GM12878 (cell line): Measurements from ENCODE around the gene MYRF. TPM values are rescaled to one million over a fixed set of nuclear protein-coding genes. Genes with fewer than 3 reads are reported as not detected.

Source experiments
- CHD4 ChIP-seq: fragments of 200-600 bp; sonication (generic); IDR thresholded peaks from 2 replicates; pipeline ENCODE4 v1.6.1; 2016; ENCODE audit warnings: mild to moderate bottlenecking
- HCFC1 ChIP-seq: fragments of 150-350 bp; IDR thresholded peaks from 2 replicates; pipeline ENCODE4 v1.6.1; 2014; ENCODE audit warnings: low read length
- MEF2B ChIP-seq: fragments of 450-650 bp; IDR thresholded peaks from 2 replicates; pipeline ENCODE4 v1.6.1; 2018; ENCODE audit warnings: mild to moderate bottlenecking, moderate library complexity; ENCODE audit not compliant: partially characterized antibody, poor library complexity, severe bottlenecking
- NR2C1 ChIP-seq: fragments of 450-650 bp; IDR thresholded peaks from 2 replicates; pipeline ENCODE4 v1.6.1; 2017; ENCODE audit warnings: antibody characterized with exemption, mild to moderate bottlenecking, moderate library complexity
- NR2C2 ChIP-seq: IDR thresholded peaks from 2 replicates; pipeline ENCODE4 v1.6.1; 2011; ENCODE audit warnings: borderline replicate concordance, low read depth; ENCODE audit not compliant: control insufficient read depth, insufficient read length
- NR2F1 ChIP-seq: fragments of 450-650 bp; conservative IDR thresholded peaks from 2 replicates; pipeline ENCODE4 v1.6.1; 2017; ENCODE audit warnings: mild to moderate bottlenecking
- RCOR1 ChIP-seq: conservative IDR thresholded peaks from 2 replicates; pipeline ENCODE4 v1.6.1; 2012; ENCODE audit warnings: low read depth, low read length, improper control_type of control experiment
- RELA ChIP-seq: fragments of 450-650 bp; IDR thresholded peaks from 2 replicates; pipeline ENCODE4 v1.8.0; 2014; ENCODE audit warnings: borderline replicate concordance; ENCODE audit not compliant: partially characterized antibody
- SREBF1 ChIP-seq: IDR thresholded peaks from 2 replicates; pipeline ENCODE4 v1.6.1; 2012; ENCODE audit warnings: mild to moderate bottlenecking, low read length
- WRNIP1 ChIP-seq: IDR thresholded peaks from 2 replicates; pipeline ENCODE4 v1.6.1; 2011; ENCODE audit warnings: low read depth, low read length, improper control_type of control experiment, borderline replicate concordance
- polyA plus RNA-seq, 11 experiments: library from polyadenylated mRNA; depleted of rRNA in 4 of 11; unstranded in 6 of 11; stranded (reverse) in 5 of 11; fragments of >200 nt; fragmentation: Nextera tagmentation in 4 of 11; fragmentation: Illumina TruSeq in 1 of 11; extraction: Ambion mirVana in 4 of 11; extraction: Trizol in 1 of 11; gene quantifications; 1 replicate in 1 of 11; 2 replicates in 10 of 11; pipeline versions ENCODE4 v1.2.1 to v1.2.3, GENCODE V29; 2011 to 2016; ENCODE audit warnings: inconsistent platforms in 2 of 11, missing spikeins in 2 of 11, low read depth in 1 of 11
- total RNA-seq, 4 experiments: library from RNA; depleted of rRNA in 3 of 4; stranded (reverse); fragments of >200 nt in 3 of 4; fragmentation: Illumina TruSeq in 1 of 4; extraction: Trizol in 1 of 4; gene quantifications; 2 replicates each; pipeline versions ENCODE4 v1.2.1 to v1.2.3, GENCODE V29; 2013 to 2021
- TF ChIP-seq, protein P1 (sequence below): fragments of 450-650 bp; IDR thresholded peaks from 2 replicates; pipeline ENCODE4 v1.6.1; 2018; ENCODE audit warnings: mild to moderate bottlenecking, low read depth, moderate library complexity; ENCODE audit not compliant: partially characterized antibody
- TF ChIP-seq, protein P2 (sequence below): fragments of 450-650 bp; IDR thresholded peaks from 2 replicates; pipeline ENCODE4 v1.6.1; 2016; ENCODE audit warnings: mild to moderate bottlenecking, moderate library complexity, borderline replicate concordance
- TF ChIP-seq, protein P3 (sequence below): fragments of 450-650 bp; IDR thresholded peaks from 2 replicates; pipeline ENCODE4 v1.6.1; 2017; ENCODE audit warnings: mild to moderate bottlenecking, low read depth, inconsistent platforms; ENCODE audit not compliant: poor library complexity, severe bottlenecking
- TF ChIP-seq, protein P4 (sequence below): fragments of 150-350 bp; IDR thresholded peaks from 2 replicates; pipeline ENCODE4 v1.6.1; 2016; ENCODE audit warnings: low read depth, low read length
- TF ChIP-seq, protein P5 (sequence below): fragments of 450-650 bp; IDR thresholded peaks from 2 replicates; pipeline ENCODE4 v1.6.1; 2017; ENCODE audit warnings: borderline replicate concordance

Gene MYRF
- total and polyA plus RNA-seq, 10 of the 15 experiments (the other 5 are each of a cell fraction or from before 2014, with no cell fraction given) = 0.27 to 15.6 (median 0.89) TPM

DNA sequence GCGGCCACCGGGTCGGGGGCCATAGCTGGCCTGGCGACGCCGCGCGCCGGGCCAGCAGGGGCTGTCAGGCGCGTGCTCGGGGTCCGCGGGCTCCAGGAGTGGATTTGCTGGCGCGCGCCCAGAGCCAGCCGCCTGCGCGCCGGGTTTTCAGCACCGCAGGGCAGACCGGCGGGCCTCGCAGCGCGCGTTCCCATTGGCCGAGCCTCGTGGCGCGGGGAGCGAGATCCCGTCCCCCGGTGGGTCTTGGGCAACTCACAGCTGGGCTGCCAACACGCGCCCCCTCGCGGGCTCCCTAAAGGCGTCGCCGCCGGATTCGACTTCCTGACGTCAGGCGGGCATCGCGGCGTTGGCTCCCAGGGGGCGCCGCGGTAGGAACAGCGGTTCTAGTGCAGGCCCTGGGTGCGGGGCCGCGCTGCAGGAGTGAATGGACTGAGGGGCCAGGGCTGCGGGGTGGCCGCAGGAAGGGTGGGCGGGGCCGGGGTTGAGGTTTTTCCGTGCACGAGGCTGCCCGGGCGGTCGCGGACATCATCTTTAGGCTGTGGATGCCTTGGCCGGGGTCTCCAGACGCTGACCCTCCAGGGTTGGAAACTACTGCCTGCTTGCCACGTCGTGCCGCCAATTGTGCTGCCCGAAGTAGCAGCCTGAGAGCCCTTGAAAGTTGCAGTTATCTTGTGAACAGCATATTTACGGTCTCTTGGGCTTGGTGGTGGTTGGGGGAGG is 64.5 kb downstream of the MYRF start, which contains the start of gene FADS1 (continued):
- TF ChIP-seq, protein P1, sequence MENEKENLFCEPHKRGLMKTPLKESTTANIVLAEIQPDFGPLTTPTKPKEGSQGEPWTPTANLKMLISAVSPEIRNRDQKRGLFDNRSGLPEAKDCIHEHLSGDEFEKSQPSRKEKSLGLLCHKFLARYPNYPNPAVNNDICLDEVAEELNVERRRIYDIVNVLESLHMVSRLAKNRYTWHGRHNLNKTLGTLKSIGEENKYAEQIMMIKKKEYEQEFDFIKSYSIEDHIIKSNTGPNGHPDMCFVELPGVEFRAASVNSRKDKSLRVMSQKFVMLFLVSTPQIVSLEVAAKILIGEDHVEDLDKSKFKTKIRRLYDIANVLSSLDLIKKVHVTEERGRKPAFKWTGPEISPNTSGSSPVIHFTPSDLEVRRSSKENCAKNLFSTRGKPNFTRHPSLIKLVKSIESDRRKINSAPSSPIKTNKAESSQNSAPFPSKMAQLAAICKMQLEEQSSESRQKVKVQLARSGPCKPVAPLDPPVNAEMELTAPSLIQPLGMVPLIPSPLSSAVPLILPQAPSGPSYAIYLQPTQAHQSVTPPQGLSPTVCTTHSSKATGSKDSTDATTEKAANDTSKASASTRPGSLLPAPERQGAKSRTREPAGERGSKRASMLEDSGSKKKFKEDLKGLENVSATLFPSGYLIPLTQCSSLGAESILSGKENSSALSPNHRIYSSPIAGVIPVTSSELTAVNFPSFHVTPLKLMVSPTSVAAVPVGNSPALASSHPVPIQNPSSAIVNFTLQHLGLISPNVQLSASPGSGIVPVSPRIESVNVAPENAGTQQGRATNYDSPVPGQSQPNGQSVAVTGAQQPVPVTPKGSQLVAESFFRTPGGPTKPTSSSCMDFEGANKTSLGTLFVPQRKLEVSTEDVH = no peak
- no peak for TF ChIP-seq WRNIP1
- TF ChIP-seq HCFC1 = no peak
- TF ChIP-seq CHD4 = no peak
- TF ChIP-seq NR2F1 = peak; percentile 58; the same call in 1 of the 2 replicates
- TF ChIP-seq, protein P2, sequence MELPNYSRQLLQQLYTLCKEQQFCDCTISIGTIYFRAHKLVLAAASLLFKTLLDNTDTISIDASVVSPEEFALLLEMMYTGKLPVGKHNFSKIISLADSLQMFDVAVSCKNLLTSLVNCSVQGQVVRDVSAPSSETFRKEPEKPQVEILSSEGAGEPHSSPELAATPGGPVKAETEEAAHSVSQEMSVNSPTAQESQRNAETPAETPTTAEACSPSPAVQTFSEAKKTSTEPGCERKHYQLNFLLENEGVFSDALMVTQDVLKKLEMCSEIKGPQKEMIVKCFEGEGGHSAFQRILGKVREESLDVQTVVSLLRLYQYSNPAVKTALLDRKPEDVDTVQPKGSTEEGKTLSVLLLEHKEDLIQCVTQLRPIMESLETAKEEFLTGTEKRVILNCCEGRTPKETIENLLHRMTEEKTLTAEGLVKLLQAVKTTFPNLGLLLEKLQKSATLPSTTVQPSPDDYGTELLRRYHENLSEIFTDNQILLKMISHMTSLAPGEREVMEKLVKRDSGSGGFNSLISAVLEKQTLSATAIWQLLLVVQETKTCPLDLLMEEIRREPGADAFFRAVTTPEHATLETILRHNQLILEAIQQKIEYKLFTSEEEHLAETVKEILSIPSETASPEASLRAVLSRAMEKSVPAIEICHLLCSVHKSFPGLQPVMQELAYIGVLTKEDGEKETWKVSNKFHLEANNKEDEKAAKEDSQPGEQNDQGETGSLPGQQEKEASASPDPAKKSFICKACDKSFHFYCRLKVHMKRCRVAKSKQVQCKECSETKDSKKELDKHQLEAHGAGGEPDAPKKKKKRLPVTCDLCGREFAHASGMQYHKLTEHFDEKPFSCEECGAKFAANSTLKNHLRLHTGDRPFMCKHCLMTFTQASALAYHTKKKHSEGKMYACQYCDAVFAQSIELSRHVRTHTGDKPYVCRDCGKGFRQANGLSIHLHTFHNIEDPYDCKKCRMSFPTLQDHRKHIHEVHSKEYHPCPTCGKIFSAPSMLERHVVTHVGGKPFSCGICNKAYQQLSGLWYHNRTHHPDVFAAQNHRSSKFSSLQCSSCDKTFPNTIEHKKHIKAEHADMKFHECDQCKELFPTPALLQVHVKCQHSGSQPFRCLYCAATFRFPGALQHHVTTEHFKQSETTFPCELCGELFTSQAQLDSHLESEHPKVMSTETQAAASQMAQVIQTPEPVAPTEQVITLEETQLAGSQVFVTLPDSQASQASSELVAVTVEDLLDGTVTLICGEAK = no peak
- TF ChIP-seq, protein P3, sequence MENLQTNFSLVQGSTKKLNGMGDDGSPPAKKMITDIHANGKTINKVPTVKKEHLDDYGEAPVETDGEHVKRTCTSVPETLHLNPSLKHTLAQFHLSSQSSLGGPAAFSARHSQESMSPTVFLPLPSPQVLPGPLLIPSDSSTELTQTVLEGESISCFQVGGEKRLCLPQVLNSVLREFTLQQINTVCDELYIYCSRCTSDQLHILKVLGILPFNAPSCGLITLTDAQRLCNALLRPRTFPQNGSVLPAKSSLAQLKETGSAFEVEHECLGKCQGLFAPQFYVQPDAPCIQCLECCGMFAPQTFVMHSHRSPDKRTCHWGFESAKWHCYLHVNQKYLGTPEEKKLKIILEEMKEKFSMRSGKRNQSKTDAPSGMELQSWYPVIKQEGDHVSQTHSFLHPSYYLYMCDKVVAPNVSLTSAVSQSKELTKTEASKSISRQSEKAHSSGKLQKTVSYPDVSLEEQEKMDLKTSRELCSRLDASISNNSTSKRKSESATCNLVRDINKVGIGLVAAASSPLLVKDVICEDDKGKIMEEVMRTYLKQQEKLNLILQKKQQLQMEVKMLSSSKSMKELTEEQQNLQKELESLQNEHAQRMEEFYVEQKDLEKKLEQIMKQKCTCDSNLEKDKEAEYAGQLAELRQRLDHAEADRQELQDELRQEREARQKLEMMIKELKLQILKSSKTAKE = no peak
- peak; percentile 43 for TF ChIP-seq MEF2B
- TF ChIP-seq RCOR1 = no peak
- TF ChIP-seq SREBF1 = no peak
- TF ChIP-seq, protein P4, sequence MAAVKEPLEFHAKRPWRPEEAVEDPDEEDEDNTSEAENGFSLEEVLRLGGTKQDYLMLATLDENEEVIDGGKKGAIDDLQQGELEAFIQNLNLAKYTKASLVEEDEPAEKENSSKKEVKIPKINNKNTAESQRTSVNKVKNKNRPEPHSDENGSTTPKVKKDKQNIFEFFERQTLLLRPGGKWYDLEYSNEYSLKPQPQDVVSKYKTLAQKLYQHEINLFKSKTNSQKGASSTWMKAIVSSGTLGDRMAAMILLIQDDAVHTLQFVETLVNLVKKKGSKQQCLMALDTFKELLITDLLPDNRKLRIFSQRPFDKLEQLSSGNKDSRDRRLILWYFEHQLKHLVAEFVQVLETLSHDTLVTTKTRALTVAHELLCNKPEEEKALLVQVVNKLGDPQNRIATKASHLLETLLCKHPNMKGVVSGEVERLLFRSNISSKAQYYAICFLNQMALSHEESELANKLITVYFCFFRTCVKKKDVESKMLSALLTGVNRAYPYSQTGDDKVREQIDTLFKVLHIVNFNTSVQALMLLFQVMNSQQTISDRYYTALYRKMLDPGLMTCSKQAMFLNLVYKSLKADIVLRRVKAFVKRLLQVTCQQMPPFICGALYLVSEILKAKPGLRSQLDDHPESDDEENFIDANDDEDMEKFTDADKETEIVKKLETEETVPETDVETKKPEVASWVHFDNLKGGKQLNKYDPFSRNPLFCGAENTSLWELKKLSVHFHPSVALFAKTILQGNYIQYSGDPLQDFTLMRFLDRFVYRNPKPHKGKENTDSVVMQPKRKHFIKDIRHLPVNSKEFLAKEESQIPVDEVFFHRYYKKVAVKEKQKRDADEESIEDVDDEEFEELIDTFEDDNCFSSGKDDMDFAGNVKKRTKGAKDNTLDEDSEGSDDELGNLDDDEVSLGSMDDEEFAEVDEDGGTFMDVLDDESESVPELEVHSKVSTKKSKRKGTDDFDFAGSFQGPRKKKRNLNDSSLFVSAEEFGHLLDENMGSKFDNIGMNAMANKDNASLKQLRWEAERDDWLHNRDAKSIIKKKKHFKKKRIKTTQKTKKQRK = no peak
- no peak for TF ChIP-seq RELA
- no peak for TF ChIP-seq NR2C1
- TF ChIP-seq, protein P5, sequence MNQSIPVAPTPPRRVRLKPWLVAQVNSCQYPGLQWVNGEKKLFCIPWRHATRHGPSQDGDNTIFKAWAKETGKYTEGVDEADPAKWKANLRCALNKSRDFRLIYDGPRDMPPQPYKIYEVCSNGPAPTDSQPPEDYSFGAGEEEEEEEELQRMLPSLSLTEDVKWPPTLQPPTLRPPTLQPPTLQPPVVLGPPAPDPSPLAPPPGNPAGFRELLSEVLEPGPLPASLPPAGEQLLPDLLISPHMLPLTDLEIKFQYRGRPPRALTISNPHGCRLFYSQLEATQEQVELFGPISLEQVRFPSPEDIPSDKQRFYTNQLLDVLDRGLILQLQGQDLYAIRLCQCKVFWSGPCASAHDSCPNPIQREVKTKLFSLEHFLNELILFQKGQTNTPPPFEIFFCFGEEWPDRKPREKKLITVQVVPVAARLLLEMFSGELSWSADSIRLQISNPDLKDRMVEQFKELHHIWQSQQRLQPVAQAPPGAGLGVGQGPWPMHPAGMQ = no peak
- TF ChIP-seq NR2C2 = no peak
